MM.1S (cell line): Measurements from ENCODE around the gene SMOC2.

Experiments
- DNase-seq: peaks from one replicate; pipeline ENCODE4 v3.0.0-alpha.2; 2015
- H2AFZ ChIP-seq: fragments of 300-600 bp; sonication (generic); 2 replicates; pipeline ENCODE4 v1.6.0; 2016; ENCODE audit warnings: antibody characterized with exemption, low read length
- H3F3A ChIP-seq: fragments of 300-600 bp; sonication (generic); 2 replicates; pipeline ENCODE4 v1.6.1; 2016; ENCODE audit warnings: mild to moderate bottlenecking, antibody characterized with exemption, low read length, moderate library complexity, mixed read lengths; ENCODE audit not compliant: insufficient read depth
- H3K27ac ChIP-seq: fragments of 300-600 bp; sonication (generic); 2 replicates; pipeline ENCODE4 v1.5.1; 2016; ENCODE audit warnings: mild to moderate bottlenecking, low read length
- H3K27me3 ChIP-seq: fragments of 300-600 bp; sonication (generic); replicated peaks from 2 replicates; pipeline ENCODE4 v1.6.0; 2016; ENCODE audit warnings: low read length; ENCODE audit not compliant: insufficient read depth
- H3K36me3 ChIP-seq: fragments of 300-600 bp; sonication (generic); replicated peaks from 2 replicates; pipeline ENCODE4 v1.6.1; 2016; ENCODE audit warnings: mild to moderate bottlenecking, low read length, mixed read lengths; ENCODE audit not compliant: insufficient read depth
- H3K4me1 ChIP-seq: fragments of 300-600 bp; sonication (generic); 2 replicates; pipeline ENCODE4 v1.6.1; 2016; ENCODE audit warnings: low read length, mixed read lengths
- H3K4me2 ChIP-seq: fragments of 300-600 bp; sonication (generic); 2 replicates; pipeline ENCODE4 v1.6.0; 2016; ENCODE audit warnings: low read depth, low read length
- H3K4me3 ChIP-seq: fragments of 300-600 bp; sonication (generic); 2 replicates; pipeline ENCODE4 v1.5.1; 2016; ENCODE audit warnings: low read length, mixed read lengths
- H3K79me2 ChIP-seq: fragments of 300-600 bp; sonication (generic); 2 replicates; pipeline ENCODE4 v1.6.1; 2016; ENCODE audit warnings: mixed run types, low read length, mixed read lengths
- H3K9ac ChIP-seq: fragments of 300-600 bp; sonication (generic); 2 replicates; pipeline ENCODE4 v1.6.1; 2016; ENCODE audit warnings: low read length, mixed read lengths
- H3K9me2 ChIP-seq: fragments of 300-600 bp; sonication (generic); replicated peaks from 2 replicates; pipeline ENCODE4 v1.6.1; 2016; ENCODE audit warnings: mild to moderate bottlenecking, low read length, mixed read lengths; ENCODE audit not compliant: insufficient read depth
- H3K9me3 ChIP-seq: fragments of 300-600 bp; sonication (generic); replicated peaks from 2 replicates; pipeline ENCODE4 v1.6.1; 2016; ENCODE audit warnings: mild to moderate bottlenecking, low read length, mixed read lengths; ENCODE audit not compliant: insufficient read depth
- H4K20me1 ChIP-seq: fragments of 300-600 bp; sonication (generic); 2 replicates; pipeline ENCODE4 v1.6.1; 2016; ENCODE audit warnings: mild to moderate bottlenecking, low read length, moderate library complexity, mixed read lengths; ENCODE audit not compliant: insufficient read depth
- EZH2 ChIP-seq: fragments of 300-600 bp; sonication (generic); optimal IDR thresholded peaks from 2 replicates; pipeline ENCODE3; 2017; ENCODE audit warnings: low read depth, mild to moderate bottlenecking, antibody characterized with exemption, low read length, mixed read lengths
- EZH2phosphoT487 ChIP-seq: fragments of 300-600 bp; sonication (generic); IDR thresholded peaks from 2 replicates; pipeline ENCODE4 v1.6.1; 2018; ENCODE audit warnings: antibody characterized with exemption, low read length
- TF ChIP-seq, protein P1 (sequence below): fragments of 300-600 bp; sonication (generic); IDR thresholded peaks from 2 replicates; pipeline ENCODE4 v1.5.1; 2016; ENCODE audit warnings: antibody characterized with exemption, low read length, mixed read lengths

SMOC2 gene

DNA sequence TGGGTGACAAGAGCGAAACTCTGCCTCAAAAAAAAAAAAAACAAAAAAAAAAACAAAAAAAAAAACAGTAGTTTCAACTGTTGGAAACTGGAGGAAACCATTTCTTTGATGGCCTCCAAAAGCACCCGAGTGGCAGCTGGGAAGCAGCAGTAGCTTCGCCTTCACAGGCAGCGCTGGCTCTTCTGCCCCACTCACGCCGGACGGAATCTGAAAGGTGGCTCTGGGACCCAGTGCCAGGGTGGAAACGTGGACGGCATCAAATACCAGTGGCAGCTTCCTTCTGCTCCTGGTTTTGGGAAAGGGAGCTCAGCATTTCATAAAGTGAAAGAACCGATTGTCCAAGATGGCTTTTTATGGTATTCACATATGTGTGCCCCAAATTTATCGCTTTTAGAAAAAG is 159.4 kb downstream of the SMOC2 start:
- Histone ChIP-seq H3K4me3 (no peak overlapping the region), H3K36me3 (no peaks in the 10 kb centered on the region), H3K4me1 (no peaks in the 10 kb centered on the region), H3K27ac (no peak overlapping the region), H2AFZ (no peak overlapping the region), H3K9ac (no peak overlapping the region), H3F3A (no peaks in the 10 kb centered on the region), H3K9me3 (no peaks in the 10 kb centered on the region), H3K4me2 (no peak overlapping the region), H3K9me2 (no peaks in the 10 kb centered on the region), H3K79me2 (no peaks in the 10 kb centered on the region), H3K27me3 (no peaks in the 10 kb centered on the region), H4K20me1 (no peaks in the 10 kb centered on the region)
- DNase-seq: no peak
- TF ChIP-seq, protein P1, sequence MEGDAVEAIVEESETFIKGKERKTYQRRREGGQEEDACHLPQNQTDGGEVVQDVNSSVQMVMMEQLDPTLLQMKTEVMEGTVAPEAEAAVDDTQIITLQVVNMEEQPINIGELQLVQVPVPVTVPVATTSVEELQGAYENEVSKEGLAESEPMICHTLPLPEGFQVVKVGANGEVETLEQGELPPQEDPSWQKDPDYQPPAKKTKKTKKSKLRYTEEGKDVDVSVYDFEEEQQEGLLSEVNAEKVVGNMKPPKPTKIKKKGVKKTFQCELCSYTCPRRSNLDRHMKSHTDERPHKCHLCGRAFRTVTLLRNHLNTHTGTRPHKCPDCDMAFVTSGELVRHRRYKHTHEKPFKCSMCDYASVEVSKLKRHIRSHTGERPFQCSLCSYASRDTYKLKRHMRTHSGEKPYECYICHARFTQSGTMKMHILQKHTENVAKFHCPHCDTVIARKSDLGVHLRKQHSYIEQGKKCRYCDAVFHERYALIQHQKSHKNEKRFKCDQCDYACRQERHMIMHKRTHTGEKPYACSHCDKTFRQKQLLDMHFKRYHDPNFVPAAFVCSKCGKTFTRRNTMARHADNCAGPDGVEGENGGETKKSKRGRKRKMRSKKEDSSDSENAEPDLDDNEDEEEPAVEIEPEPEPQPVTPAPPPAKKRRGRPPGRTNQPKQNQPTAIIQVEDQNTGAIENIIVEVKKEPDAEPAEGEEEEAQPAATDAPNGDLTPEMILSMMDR: no peak
- TF ChIP-seq EZH2phosphoT487: no peak
- no peak for TF ChIP-seq EZH2

DNA sequence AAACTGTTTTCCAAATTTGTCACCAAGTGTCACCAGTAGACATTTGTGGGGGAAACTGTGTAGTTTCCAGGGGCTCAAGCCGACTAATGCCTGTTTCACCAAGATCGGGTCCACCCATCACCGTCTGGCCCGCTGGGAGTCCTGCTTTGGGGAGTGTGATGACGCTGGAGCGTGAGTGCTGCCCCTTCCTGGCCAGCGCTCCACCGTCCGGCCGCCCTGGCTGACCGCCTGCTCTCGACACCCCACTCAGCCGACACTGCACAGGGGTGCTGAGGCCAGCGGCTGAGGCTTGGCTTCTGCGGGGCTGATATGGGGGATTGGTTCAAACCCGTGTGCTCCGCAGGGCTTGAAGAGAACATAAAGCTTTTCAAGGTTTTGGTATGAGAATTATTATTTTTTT is 160.1 kb downstream of the SMOC2 start:
- no peak for DNase-seq
- Histone ChIP-seq H3K9ac (no peak overlapping the region), H3K27me3 (no peaks in the 10 kb centered on the region), H3K27ac (no peak overlapping the region), H3K36me3 (no peaks in the 10 kb centered on the region), H3K4me3 (no peak overlapping the region), H3K4me1 (no peaks in the 10 kb centered on the region), H3F3A (no peaks in the 10 kb centered on the region), H4K20me1 (no peaks in the 10 kb centered on the region), H2AFZ (no peak overlapping the region), H3K9me3 (no peaks in the 10 kb centered on the region), H3K4me2 (no peak overlapping the region), H3K9me2 (no peaks in the 10 kb centered on the region), H3K79me2 (no peaks in the 10 kb centered on the region)
- TF ChIP-seq, protein P1: no peak
- no peak for TF ChIP-seq EZH2

DNA sequence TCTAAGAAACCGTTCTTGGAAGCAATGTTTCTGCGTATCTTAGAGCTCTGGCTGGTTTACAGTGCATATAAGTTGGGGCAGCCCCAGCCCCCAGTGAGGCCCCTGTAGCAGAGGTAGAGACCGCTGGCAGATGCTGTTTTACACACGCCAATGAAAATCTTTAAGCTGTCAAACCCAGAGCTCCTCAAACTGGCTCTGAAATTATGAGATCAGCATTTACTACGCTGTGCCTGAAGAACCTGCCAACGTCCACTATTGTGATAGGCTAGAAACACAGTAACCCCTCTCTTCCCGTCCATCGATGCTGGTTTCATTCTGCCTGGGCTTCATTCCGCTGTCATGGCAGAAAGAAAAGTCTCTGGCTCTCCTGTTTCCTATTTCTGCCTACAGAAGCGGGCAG is 160.6 kb downstream of the SMOC2 start:
- Histone ChIP-seq H4K20me1 (no peaks in the 10 kb centered on the region), H3K9ac (no peak overlapping the region), H2AFZ (no peak overlapping the region), H3K4me1 (0 out of 2 replicates have a peak, but pooled peaks cover 2% of the 10 kb centered on the region), H3K9me3 (no peaks in the 10 kb centered on the region), H3K36me3 (no peaks in the 10 kb centered on the region), H3K4me3 (no peak overlapping the region), H3K27ac (no peak overlapping the region), H3K79me2 (no peaks in the 10 kb centered on the region), H3K9me2 (no peaks in the 10 kb centered on the region), H3K4me2 (no peak overlapping the region), H3F3A (no peaks in the 10 kb centered on the region), H3K27me3 (no peaks in the 10 kb centered on the region)
- TF ChIP-seq EZH2phosphoT487: no peak
- no peak for TF ChIP-seq EZH2
- TF ChIP-seq, protein P1: no peak
- DNase-seq: no peak
